GM23338 (cell line): ENCODE data around the gene SND1. TPM values are rescaled to one million over a fixed set of nuclear protein-coding genes. Genes with fewer than 3 reads are reported as not detected.

ENCODE experiments used
- ATAC-seq: fragments of 200-7000 bp; cut with Tn5 transposase; 3 replicates; pipeline ENCODE4 v1.9.1; 2020
- DNase-seq: peaks from one replicate; pipeline ENCODE4 v3.0.0-alpha.2; 2015; ENCODE audit warnings: low spot score
- H2AFZ ChIP-seq: fragments of 200-600 bp; sonication (generic); 2 replicates; pipeline ENCODE4 v1.8.0; 2016; ENCODE audit warnings: antibody characterized with exemption, mild to moderate bottlenecking, moderate library complexity
- H3F3A ChIP-seq: fragments of 200-600 bp; sonication (generic); replicated peaks from 2 replicates; pipeline ENCODE4 v1.8.0; 2017; ENCODE audit warnings: antibody characterized with exemption, mixed run types, low read depth
- H3K27ac ChIP-seq: fragments of 200-600 bp; sonication (generic); 2 replicates; pipeline ENCODE4 v1.6.1; 2016; ENCODE audit warnings: low read depth
- H3K27me3 ChIP-seq: fragments of 200-600 bp; sonication (generic); 2 replicates; pipeline ENCODE4 v1.8.0; 2016; ENCODE audit warnings: mild to moderate bottlenecking, mixed run types, moderate library complexity; ENCODE audit not compliant: insufficient read depth
- H3K36me3 ChIP-seq: fragments of 200-600 bp; sonication (generic); 2 replicates; pipeline ENCODE4 v1.8.0; 2016; ENCODE audit warnings: mild to moderate bottlenecking; ENCODE audit not compliant: insufficient read depth
- H3K4me1 ChIP-seq: fragments of 200-600 bp; sonication (generic); 2 replicates; pipeline ENCODE4 v1.8.0; 2016; ENCODE audit warnings: mild to moderate bottlenecking, moderate library complexity; ENCODE audit not compliant: insufficient read depth
- H3K4me2 ChIP-seq: fragments of 200-600 bp; sonication (generic); 2 replicates; pipeline ENCODE4 v1.7.1; 2017; ENCODE audit warnings: mixed run types
- H3K4me3 ChIP-seq: fragments of 200-600 bp; sonication (generic); 2 replicates; pipeline ENCODE4 v1.6.1; 2016; ENCODE audit warnings: mixed run types
- H3K79me2 ChIP-seq: fragments of 200-600 bp; sonication (generic); replicated peaks from 2 replicates; pipeline ENCODE4 v1.8.0; 2017; ENCODE audit warnings: mild to moderate bottlenecking; ENCODE audit not compliant: insufficient read depth
- H3K9me2 ChIP-seq: fragments of 200-600 bp; sonication (generic); 2 replicates; pipeline ENCODE4 v1.8.0; 2017; ENCODE audit not compliant: insufficient read depth
- H4K20me1 ChIP-seq: fragments of 200-600 bp; sonication (generic); replicated peaks from 2 replicates; pipeline ENCODE4 v1.8.0; 2017; ENCODE audit warnings: mild to moderate bottlenecking; ENCODE audit not compliant: insufficient read depth
- H3K27ac Mint-ChIP-seq: 2 replicates; pipeline ENCODE4 v1.8.0; 2020; ENCODE audit warnings: inconsistent platforms, mild to moderate bottlenecking, moderate library complexity, mixed read lengths
- H3K27me3 Mint-ChIP-seq: 3 replicates; pipeline ENCODE4 v1.8.0; 2022; ENCODE audit warnings: low read depth, mild to moderate bottlenecking, moderate library complexity, mixed read lengths, inconsistent platforms; ENCODE audit not compliant: insufficient read depth, poor library complexity
- H3K36me3 Mint-ChIP-seq: 3 replicates; pipeline ENCODE4 v1.8.0; 2021; ENCODE audit warnings: low read depth, mild to moderate bottlenecking, inconsistent platforms, moderate library complexity, mixed read lengths
- H3K4me1 Mint-ChIP-seq: 3 replicates; pipeline ENCODE4 v1.8.0; 2020; ENCODE audit warnings: mild to moderate bottlenecking, inconsistent platforms, mixed read lengths
- H3K4me3 Mint-ChIP-seq: 3 replicates; pipeline ENCODE4 v1.8.0; 2021; ENCODE audit warnings: moderate library complexity, mild to moderate bottlenecking, inconsistent platforms, mixed read lengths
- H3K9me3 Mint-ChIP-seq: 3 replicates; pipeline ENCODE4 v1.8.0; 2020; ENCODE audit warnings: moderate library complexity, mild to moderate bottlenecking, inconsistent platforms, mixed read lengths
- CREB1 ChIP-seq: fragments of 250-450 bp; sonication (Bioruptor Pico); IDR thresholded peaks from 2 replicates; pipeline ENCODE4 v1.5.0; 2020; ENCODE audit warnings: low read depth, mild to moderate bottlenecking, moderate library complexity
- EZH2 ChIP-seq: fragments of 200-600 bp; sonication (generic); IDR thresholded peaks from one replicate; pipeline ENCODE4 v1.8.0; 2017; ENCODE audit warnings: antibody characterized with exemption, mild to moderate bottlenecking, low read depth; ENCODE audit not compliant: unreplicated experiment
- EZH2phosphoT487 ChIP-seq: fragments of 200-600 bp; sonication (generic); IDR thresholded peaks from one replicate; pipeline ENCODE4 v1.8.1; 2018; ENCODE audit warnings: antibody characterized with exemption; ENCODE audit not compliant: unreplicated experiment
- JUNB ChIP-seq: IDR thresholded peaks from one replicate; pipeline ENCODE4 v1.6.1; 2016; ENCODE audit warnings: antibody characterized with exemption; ENCODE audit not compliant: unreplicated experiment
- POLR2AphosphoS5 ChIP-seq: IDR thresholded peaks from 2 replicates; pipeline ENCODE4 v1.6.1; 2016; ENCODE audit warnings: antibody characterized with exemption, low read depth
- STAT1 ChIP-seq: IDR thresholded peaks from one replicate; pipeline ENCODE4 v1.6.1; 2016; ENCODE audit warnings: antibody characterized with exemption; ENCODE audit not compliant: unreplicated experiment
- ZNF114 ChIP-seq: fragments of 250-450 bp; sonication (Bioruptor Pico); IDR thresholded peaks from 2 replicates; pipeline ENCODE4 v1.5.0; 2020; ENCODE audit warnings: mild to moderate bottlenecking, moderate library complexity
- ZNF331 ChIP-seq: fragments of 250-450 bp; sonication (Bioruptor Pico); IDR thresholded peaks from 2 replicates; pipeline ENCODE4 v1.5.0; 2020; ENCODE audit warnings: low read depth, mild to moderate bottlenecking, moderate library complexity
- polyA plus RNA-seq: library from polyadenylated mRNA; unstranded; fragments of >200 nt; fragmentation: Nextera tagmentation; extraction: Ambion mirVana; gene quantifications from 2 replicates; pipeline ENCODE4 v1.2.1, GENCODE V29; 2016
- total RNA-seq: library from RNA; depleted of rRNA; stranded (reverse); fragments of >200 nt; shearing (Covaris generic); gene quantifications from 2 replicates; pipeline ENCODE4 v1.2.3, GENCODE V29; 2014
- TF ChIP-seq, protein P1 (sequence below): fragments of 250-450 bp; sonication (Bioruptor Pico); IDR thresholded peaks from 2 replicates; pipeline ENCODE4 v1.5.0; 2020; ENCODE audit warnings: mild to moderate bottlenecking, moderate library complexity
- TF ChIP-seq, protein P2 (sequence below), 2 experiments: fragments of 200-600 bp in 1 of 2; sonication (generic) in 1 of 2; conservative IDR thresholded peaks; 2 replicates each; pipeline versions ENCODE4 v1.5.1 to v1.6.1; 2016 to 2017; ENCODE audit warnings: antibody characterized with exemption in 2 of 2, low read depth in 2 of 2, mild to moderate bottlenecking in 2 of 2, moderate library complexity in 1 of 2
- TF ChIP-seq, protein P3 (sequence below): IDR thresholded peaks from 2 replicates; pipeline ENCODE4 v1.6.1; 2016; ENCODE audit warnings: antibody characterized with exemption
- TF ChIP-seq, protein P4 (sequence below): IDR thresholded peaks from one replicate; pipeline ENCODE4 v1.6.1; 2018; ENCODE audit warnings: antibody characterized with exemption; ENCODE audit not compliant: unreplicated experiment

SND1 gene
- total and polyA plus RNA-seq, 2 experiments from 2014 or later = 107 to 254 TPM

GRCh38 chr7:127702052-127702652 is 50.2 kb downstream of the SND1 start:
- H3K27ac Mint-ChIP-seq = no peak overlapping the region
- DNase-seq (no peak), ATAC-seq (no peak)
- H3K36me3 ChIP-seq = peaks cover 66% of the 10 kb centered on the region
- no peak overlapping the region for H3K4me2 ChIP-seq
- peaks cover 4% of the 10 kb centered on the region; the same call in 2 of the 3 replicates for H3K4me1 Mint-ChIP-seq
- H3K9me2 ChIP-seq = no peaks in the 10 kb centered on the region
- H3K27me3 ChIP-seq = no peaks in the 10 kb centered on the region
- no peaks in the 10 kb centered on the region for H3K4me1 ChIP-seq
- 0 out of 2 replicates have a peak, but pooled peaks cover 5% of the 10 kb centered on the region for H3F3A ChIP-seq
- no peak overlapping the region for H2AFZ ChIP-seq
- H3K27ac ChIP-seq = no peak overlapping the region
- H3K4me3 Mint-ChIP-seq = no peak overlapping the region
- H3K4me3 ChIP-seq = no peak overlapping the region
- H4K20me1 ChIP-seq = peaks cover 43% of the 10 kb centered on the region
- TF ChIP-seq ZNF331 = no peak
- TF ChIP-seq POLR2AphosphoS5 = no peak
- TF ChIP-seq, protein P1, sequence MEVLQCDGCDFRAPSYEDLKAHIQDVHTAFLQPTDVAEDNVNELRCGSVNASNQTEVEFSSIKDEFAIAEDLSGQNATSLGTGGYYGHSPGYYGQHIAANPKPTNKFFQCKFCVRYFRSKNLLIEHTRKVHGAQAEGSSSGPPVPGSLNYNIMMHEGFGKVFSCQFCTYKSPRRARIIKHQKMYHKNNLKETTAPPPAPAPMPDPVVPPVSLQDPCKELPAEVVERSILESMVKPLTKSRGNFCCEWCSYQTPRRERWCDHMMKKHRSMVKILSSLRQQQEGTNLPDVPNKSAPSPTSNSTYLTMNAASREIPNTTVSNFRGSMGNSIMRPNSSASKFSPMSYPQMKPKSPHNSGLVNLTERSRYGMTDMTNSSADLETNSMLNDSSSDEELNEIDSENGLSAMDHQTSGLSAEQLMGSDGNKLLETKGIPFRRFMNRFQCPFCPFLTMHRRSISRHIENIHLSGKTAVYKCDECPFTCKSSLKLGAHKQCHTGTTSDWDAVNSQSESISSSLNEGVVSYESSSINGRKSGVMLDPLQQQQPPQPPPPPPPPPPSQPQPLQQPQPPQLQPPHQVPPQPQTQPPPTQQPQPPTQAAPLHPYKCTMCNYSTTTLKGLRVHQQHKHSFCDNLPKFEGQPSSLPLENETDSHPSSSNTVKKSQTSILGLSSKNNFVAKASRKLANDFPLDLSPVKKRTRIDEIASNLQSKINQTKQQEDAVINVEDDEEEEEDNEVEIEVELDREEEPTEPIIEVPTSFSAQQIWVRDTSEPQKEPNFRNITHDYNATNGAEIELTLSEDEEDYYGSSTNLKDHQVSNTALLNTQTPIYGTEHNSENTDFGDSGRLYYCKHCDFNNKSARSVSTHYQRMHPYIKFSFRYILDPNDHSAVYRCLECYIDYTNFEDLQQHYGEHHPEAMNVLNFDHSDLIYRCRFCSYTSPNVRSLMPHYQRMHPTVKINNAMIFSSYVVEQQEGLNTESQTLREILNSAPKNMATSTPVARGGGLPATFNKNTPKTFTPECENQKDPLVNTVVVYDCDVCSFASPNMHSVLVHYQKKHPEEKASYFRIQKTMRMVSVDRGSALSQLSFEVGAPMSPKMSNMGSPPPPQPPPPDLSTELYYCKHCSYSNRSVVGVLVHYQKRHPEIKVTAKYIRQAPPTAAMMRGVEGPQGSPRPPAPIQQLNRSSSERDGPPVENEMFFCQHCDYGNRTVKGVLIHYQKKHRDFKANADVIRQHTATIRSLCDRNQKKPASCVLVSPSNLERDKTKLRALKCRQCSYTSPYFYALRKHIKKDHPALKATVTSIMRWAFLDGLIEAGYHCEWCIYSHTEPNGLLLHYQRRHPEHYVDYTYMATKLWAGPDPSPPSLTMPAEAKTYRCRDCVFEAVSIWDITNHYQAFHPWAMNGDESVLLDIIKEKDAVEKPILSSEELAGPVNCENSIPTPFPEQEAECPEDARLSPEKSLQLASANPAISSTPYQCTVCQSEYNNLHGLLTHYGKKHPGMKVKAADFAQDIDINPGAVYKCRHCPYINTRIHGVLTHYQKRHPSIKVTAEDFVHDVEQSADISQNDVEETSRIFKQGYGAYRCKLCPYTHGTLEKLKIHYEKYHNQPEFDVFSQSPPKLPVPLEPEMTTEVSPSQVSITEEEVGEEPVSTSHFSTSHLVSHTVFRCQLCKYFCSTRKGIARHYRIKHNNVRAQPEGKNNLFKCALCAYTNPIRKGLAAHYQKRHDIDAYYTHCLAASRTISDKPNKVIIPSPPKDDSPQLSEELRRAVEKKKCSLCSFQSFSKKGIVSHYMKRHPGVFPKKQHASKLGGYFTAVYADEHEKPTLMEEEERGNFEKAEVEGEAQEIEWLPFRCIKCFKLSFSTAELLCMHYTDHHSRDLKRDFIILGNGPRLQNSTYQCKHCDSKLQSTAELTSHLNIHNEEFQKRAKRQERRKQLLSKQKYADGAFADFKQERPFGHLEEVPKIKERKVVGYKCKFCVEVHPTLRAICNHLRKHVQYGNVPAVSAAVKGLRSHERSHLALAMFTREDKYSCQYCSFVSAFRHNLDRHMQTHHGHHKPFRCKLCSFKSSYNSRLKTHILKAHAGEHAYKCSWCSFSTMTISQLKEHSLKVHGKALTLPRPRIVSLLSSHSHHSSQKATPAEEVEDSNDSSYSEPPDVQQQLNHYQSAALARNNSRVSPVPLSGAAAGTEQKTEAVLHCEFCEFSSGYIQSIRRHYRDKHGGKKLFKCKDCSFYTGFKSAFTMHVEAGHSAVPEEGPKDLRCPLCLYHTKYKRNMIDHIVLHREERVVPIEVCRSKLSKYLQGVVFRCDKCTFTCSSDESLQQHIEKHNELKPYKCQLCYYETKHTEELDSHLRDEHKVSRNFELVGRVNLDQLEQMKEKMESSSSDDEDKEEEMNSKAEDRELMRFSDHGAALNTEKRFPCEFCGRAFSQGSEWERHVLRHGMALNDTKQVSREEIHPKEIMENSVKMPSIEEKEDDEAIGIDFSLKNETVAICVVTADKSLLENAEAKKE = no peak
- TF ChIP-seq, protein P2, sequence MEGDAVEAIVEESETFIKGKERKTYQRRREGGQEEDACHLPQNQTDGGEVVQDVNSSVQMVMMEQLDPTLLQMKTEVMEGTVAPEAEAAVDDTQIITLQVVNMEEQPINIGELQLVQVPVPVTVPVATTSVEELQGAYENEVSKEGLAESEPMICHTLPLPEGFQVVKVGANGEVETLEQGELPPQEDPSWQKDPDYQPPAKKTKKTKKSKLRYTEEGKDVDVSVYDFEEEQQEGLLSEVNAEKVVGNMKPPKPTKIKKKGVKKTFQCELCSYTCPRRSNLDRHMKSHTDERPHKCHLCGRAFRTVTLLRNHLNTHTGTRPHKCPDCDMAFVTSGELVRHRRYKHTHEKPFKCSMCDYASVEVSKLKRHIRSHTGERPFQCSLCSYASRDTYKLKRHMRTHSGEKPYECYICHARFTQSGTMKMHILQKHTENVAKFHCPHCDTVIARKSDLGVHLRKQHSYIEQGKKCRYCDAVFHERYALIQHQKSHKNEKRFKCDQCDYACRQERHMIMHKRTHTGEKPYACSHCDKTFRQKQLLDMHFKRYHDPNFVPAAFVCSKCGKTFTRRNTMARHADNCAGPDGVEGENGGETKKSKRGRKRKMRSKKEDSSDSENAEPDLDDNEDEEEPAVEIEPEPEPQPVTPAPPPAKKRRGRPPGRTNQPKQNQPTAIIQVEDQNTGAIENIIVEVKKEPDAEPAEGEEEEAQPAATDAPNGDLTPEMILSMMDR (conservative IDR thresholded peaks at IDR 0.05; ENCODE audit: low read depth in 2 of 2) = no peak
- TF ChIP-seq, protein P3, sequence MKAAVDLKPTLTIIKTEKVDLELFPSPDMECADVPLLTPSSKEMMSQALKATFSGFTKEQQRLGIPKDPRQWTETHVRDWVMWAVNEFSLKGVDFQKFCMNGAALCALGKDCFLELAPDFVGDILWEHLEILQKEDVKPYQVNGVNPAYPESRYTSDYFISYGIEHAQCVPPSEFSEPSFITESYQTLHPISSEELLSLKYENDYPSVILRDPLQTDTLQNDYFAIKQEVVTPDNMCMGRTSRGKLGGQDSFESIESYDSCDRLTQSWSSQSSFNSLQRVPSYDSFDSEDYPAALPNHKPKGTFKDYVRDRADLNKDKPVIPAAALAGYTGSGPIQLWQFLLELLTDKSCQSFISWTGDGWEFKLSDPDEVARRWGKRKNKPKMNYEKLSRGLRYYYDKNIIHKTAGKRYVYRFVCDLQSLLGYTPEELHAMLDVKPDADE = no peak
- TF ChIP-seq STAT1 = no peak
- TF ChIP-seq ZNF114 (CRISPR knock-in tag) = no peak
- no peak for TF ChIP-seq EZH2phosphoT487
- TF ChIP-seq, protein P4, sequence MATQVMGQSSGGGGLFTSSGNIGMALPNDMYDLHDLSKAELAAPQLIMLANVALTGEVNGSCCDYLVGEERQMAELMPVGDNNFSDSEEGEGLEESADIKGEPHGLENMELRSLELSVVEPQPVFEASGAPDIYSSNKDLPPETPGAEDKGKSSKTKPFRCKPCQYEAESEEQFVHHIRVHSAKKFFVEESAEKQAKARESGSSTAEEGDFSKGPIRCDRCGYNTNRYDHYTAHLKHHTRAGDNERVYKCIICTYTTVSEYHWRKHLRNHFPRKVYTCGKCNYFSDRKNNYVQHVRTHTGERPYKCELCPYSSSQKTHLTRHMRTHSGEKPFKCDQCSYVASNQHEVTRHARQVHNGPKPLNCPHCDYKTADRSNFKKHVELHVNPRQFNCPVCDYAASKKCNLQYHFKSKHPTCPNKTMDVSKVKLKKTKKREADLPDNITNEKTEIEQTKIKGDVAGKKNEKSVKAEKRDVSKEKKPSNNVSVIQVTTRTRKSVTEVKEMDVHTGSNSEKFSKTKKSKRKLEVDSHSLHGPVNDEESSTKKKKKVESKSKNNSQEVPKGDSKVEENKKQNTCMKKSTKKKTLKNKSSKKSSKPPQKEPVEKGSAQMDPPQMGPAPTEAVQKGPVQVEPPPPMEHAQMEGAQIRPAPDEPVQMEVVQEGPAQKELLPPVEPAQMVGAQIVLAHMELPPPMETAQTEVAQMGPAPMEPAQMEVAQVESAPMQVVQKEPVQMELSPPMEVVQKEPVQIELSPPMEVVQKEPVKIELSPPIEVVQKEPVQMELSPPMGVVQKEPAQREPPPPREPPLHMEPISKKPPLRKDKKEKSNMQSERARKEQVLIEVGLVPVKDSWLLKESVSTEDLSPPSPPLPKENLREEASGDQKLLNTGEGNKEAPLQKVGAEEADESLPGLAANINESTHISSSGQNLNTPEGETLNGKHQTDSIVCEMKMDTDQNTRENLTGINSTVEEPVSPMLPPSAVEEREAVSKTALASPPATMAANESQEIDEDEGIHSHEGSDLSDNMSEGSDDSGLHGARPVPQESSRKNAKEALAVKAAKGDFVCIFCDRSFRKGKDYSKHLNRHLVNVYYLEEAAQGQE = no peak
- no peak for TF ChIP-seq EZH2
- TF ChIP-seq CREB1 = no peak
- TF ChIP-seq JUNB = no peak
- H3K79me2 ChIP-seq = peaks cover 64% of the 10 kb centered on the region
- peaks cover 89% of the 10 kb centered on the region for H3K36me3 Mint-ChIP-seq
- H3K9me3 Mint-ChIP-seq = no peaks in the 10 kb centered on the region
- no peaks in the 10 kb centered on the region for H3K27me3 Mint-ChIP-seq
